ENCODE data around the gene ASIC3.
"Not testable (repeated sequence)": the region's sequence is repeated elsewhere in the genome, so short reads cannot be mapped to it uniquely, and the experiment has no call there.

ASIC3 gene

DNA sequence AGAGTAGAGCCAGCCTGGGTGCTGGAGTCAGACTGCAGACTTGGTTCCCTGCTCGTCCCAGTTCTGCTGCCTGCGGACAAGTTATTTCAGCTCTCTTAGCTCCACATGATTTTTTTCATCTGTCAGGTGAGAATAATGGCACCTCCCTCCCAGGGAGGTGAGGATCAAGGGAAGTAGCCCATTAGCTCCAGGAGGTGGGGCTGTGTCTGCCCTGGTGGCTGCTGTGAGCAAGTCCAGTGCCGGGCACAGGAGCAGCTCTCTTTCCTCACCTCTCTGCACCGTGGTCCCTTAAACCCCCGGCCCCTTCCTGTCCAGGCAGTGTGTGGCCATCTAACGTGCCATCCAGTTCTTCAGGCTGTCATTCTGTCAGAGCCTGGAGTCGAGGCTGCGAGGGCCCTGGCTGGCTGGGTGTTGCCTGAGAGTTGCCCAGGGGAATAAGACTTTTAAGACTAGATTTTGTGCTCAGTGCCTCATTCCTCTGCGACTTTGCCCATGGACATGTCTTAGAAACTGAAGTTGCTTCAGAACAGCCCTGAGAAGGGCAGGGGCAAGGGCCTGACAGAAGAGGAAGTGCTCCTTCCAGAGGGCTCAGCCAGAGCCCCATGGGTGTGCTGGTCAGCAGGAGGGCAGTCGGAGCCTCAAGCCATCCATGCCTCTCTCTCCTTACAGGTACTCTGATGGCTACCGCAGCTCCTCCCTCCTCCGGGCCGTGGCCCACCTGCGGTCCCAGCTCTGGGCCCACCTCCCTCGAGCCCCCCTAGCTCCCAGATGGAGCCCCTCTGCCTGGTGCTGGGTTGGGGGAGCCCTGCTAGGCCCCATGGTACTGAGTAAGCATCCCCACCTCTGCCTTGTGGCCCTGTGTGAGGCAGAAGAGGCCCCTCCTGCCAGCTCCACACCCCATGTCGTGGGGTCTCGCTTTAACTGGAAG is 15.1 kb upstream of the ASIC3 start:
- DNase-seq = no peak

DNA sequence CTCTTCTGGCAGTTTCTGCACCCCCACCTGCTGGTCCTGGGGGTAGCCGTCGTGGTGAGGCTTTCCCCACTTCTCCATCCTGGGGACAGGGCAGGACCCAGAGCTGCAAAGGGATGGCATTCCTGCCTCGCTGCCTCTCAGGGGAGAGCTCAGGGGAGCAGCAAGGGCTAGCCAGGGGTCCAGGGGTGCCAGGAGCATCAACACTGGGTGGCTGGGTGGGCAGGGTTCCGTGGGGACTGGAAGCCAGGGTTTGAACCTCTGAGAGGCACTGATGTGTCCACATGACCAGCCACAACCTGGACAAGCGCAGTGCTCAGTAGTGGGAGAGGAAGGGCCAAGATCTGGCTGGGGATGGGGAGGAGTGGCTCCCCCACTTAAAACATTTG is 14.5 kb upstream of the ASIC3 start:
- no peak for DNase-seq

DNA sequence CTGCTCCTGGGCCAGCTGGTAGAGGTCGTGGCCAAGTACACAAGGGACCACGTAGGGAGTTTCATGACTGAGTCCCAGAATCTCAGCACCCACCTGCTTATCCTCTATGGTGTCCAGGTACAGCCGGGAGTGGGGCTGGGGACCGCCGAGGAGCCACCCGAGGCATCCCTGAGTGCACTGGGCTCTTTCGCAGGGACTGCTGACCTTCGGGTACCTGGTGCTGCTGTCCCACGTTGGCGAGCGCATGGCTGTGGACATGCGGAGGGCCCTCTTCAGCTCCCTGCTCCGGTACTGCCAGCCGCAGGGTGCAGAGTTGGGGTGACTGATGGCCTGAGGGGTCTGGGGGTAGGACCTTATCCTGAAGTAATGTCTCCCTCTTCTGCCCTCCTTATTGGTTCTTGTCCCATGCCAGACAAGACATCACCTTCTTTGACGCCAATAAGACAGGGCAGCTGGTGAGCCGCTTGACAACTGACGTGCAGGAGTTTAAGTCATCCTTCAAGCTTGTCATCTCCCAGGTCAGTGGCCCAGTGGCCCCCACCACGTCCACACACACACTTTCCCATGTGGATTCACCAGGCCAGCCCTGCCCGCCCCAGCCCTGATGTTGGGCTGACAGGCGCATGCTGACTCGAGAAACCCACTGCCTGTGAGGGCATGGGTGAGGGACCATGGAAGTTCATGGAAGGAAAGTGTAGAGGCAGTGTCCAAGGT is 13.9 kb upstream of the ASIC3 start:
- no peak for DNase-seq

DNA sequence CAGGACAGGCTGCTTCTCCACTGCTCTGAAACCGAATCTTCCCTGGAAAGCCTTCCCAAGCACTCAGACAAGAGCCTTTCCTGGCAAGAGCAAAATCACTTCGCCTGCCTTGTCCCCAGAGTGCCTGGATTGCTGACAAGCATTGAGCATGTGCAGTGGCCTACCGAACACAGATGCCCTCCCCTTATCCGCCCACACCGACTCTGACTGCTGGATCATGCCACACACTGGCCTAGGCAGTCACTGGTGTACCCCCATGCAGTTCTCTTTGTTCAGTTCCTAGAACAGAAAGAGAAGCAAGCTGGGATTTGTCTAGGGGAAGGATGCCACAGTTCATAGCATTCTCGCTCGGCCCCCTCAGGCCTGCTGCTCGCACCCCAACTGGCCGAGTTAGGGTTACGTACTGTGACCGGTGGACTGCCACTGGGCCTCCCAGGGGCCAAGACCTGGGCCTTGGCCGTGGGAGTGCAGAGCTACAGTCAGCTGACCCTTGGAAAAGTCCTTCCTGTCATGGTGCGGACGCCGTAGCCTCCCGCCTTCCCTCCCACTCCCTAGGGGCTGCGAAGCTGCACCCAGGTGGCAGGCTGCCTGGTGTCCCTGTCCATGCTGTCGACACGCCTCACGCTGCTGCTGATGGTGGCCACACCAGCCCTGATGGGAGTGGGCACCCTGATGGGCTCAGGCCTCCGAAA is 13.2 kb upstream of the ASIC3 start:
- peak in 2 of 51 donors; percentile 36 to 48 for DNase-seq

DNA sequence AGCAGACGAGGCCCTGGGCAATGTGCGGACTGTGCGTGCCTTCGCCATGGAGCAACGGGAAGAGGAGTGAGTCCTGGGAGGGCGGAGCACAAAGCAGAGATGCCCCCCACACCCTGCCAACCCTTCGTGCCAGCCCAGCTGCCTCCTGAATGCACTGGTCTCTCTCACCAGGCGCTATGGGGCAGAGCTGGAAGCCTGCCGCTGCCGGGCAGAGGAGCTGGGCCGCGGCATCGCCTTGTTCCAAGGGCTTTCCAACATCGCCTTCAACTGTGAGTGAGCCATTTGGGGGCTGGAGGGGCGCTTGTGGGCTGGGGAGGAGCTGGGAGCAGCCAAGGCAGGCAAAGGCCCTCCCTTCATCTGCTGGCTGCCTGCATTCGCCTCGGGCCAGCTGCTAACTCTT is 12.4 kb upstream of the ASIC3 start:
- no peak for DNase-seq

DNA sequence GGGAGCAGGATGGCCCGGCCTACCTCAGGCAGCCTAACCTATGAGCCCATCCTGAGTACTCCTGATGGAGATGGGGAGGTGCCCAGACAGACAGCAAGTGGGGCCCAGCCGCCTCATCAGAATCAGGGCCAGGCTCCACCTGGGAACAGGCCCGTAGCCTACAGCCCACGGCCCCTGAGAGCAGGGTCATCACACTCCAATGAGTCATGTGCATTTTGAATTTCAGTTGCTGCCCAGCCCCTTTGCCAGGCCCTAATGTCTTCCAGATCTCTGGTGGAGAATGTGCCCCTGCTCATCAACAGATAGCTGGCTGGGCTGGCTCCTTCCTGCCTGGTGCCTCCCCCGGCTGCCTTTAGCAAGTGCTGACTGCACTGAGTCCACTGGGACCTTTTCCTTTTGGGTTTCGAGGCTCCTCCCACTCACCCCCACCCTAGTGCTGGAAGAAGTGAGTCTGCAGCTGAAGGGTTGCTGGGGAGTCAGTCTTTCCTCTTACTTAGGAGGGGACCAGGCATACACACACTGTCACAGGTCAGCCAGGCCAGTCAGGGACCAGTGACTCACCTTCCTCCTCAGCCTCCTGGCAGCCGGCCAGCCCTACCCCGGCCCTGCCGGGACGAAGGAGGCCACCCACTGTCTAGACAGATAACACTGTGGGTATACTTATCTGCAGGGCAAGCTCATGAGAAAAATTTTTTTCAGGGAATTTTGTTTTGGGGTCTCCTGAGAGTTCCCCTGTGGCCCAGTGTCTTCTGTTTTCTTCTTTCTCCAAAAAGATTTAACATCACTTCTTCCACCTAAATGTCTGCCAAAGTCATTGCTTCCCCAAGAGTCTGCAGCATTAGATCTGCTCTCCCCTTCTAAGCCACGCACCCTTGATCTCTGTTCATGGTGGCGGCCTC is 9.1 kb upstream of the ASIC3 start:
- peak in 2 of 51 donors; percentile 9 to 38 for DNase-seq

DNA sequence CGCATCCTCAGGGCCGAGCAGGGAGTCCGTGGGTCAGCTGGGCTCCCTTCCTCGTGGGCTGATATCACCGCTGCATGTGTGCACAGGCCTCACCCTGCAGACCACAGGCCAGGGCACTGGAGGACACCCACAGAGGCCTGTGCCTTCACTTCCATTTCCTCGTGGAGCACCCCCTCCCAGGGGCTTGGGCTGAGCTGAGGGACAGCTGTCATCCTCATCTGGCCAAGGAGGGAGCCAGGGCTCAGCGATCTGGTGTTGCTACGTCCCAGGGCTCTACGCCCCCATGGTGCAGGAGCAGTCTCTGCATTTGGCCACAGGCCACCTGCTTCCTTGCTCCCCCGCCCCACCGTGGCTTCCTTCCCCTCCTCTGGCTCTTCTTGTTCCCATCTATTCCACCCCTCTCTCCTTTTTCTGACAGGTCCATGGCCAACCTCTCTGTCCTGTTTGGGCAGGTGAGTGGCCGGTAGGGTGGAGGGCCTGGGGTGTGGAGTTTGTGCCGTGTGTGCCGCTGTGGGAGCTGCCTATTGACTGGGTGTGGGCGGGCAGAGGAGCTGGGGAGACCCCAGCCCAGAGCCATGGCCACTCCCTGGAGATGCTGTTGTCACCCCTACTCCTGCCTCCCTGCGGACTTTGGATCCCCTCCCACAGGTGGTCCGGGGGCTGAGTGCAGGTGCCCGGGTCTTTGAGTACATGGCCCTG is 8.3 kb upstream of the ASIC3 start:
- no peak for DNase-seq

DNA sequence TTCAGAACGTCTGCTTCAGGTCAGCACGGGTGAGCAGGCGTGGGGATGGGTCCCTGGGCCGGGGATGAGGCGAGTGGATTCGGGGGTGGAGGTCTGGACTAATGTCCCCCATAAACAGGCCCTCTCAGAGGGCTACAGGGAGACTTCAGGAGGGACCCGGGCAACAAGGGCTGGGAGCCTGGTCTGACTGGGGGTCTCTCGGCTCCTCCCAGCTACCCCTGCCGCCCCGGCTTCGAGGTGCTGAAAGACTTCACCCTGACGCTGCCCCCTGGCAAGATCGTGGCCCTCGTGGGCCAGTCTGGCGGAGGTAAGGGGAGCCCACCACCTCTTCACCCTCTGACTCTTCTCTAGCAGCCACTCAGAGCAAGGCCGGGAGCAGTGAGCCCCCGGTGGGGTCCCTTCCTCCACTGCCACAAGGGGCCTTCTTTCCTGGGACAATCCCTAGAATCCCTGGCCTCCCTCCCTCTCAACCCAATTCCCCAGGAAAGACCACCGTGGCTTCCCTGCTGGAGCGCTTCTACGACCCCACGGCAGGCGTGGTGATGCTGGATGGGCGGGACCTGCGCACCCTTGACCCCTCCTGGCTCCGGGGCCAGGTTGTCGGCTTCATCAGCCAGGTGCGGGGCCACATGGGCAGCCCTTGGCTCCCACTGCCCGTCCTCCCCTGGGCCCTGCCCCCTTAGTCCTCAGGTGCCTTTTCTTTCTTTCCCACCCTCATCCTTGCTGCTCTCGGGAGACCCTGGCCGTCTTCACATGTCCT is 7.5 kb upstream of the ASIC3 start:
- no peak for DNase-seq

DNA sequence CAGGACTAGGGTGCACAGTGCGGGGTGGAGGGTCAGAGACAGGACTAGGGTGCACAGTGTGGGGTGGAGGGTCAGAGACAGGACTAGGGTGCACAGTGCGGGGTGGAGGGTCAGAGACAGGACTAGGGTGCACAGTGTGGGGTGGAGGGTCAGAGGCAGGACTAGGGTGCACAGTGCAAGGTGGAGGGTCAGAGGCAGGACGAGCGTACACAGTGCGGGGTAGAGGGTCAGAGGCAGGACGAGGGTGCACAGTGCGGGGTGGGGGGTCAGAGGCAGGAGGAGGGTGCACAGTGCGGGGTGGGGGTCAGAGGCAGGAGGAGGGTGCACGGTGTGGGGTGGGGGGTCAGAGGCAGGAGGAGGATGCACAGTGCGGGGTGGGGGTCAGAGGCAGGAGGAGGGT is 4.9 kb upstream of the ASIC3 start:
- DNase-seq = not testable (repeated sequence)

DNA sequence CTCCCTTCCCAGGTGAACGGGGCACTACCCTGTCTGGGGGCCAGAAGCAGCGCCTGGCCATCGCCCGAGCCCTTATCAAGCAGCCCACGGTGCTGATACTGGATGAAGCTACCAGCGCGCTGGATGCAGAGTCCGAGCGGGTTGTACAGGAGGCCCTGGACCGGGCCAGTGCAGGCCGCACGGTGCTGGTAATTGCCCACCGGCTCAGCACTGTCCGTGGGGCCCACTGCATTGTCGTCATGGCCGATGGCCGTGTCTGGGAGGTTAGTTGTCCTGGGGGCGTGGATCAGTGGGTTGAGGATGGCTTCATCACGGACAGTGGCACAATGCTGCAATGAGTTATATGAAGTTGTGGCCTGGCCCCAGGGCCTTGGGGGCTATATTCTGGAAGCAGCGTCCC is 4.4 kb upstream of the ASIC3 start:
- DNase-seq = no peak

DNA sequence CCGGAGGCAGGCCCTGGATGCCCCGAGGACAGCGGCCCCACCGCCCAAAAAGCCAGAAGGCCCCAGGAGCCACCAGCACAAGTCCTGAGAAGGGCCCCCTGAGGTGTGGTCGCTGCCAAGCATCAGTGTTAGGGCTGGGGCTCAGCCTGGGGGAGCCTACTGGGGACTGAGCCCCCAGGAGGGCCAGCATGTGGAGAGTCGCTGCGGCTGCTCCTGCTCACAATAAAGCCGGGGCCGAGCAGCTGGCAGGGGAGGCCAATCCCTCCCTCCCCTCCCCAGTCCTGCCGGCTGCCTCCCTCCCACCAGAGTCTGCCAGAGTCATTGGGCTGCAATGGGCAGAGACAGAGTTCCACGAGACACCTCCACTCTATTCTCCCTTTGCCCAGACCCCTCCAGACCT is 3.1 kb upstream of the ASIC3 start:
- no peak for DNase-seq

DNA sequence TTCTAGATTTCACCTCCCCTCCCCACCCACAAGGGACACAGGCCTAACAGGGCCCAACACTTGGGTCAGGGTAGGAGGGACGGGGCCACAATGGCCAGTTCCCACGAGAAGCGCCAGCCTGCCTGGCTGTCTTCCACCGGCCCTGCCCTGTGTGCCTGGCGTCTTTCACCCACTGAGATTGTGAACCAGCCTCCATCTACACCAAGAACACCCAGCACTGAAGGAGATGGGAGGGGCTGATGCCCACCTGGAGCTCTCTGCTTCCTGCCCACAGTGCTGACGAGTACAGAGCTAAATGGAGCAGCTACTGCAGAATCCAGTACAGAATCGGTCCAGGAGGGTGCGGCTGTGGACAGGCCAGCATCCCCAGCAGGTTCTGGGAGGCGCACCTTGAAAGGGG is 2.4 kb upstream of the ASIC3 start:
- DNase-seq = peak in 1 of 51 donors; percentile 6

DNA sequence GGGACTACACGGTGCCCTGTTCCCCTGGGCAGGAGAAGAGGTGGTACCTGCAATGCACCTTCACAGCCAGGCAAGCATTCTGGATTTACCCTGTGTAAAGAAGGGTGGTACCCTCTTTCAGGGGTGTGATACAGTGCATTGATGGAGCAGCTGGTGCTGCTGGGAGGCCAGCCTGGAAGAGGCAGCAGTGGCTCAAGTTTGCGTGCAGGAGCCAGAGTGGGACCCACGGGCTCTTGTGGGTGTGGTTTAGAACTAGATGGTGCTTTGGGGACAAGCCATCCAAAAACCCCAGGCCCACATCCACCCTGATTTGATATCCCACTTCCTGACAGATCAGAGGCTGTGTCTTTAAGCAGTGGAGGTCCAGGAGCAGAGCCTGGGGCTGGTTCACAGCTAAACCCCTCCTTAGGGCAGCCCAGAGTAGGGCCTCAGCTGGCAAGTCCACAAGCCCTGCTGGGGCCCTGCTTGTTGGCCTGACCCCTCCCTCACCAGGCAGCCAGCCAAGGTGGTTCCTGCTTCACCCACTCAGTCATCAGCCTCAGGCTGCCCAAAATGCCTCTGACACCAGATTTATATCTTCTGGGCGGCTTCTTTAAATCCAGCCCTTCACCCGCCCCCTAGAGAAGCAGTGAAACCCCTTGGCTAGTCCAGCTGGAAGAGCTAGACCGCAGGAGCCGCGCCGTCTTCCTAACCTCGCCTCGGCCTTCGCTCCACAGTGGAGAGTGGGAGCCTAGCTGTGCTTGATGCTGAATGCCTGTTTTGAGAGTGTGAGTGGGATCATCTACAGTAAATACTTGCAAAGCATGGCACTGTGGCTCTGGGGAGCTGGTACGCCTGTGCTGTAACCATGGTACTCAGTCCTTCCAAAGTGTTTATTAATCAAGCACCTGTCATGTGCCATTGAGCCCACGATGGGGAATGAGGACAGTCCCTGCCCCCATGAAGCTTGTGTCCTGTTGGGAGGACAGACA is 1.4 kb upstream of the ASIC3 start:
- DNase-seq = peak in 7 of 51 donors; percentile 10 to 44 (median 21)

DNA sequence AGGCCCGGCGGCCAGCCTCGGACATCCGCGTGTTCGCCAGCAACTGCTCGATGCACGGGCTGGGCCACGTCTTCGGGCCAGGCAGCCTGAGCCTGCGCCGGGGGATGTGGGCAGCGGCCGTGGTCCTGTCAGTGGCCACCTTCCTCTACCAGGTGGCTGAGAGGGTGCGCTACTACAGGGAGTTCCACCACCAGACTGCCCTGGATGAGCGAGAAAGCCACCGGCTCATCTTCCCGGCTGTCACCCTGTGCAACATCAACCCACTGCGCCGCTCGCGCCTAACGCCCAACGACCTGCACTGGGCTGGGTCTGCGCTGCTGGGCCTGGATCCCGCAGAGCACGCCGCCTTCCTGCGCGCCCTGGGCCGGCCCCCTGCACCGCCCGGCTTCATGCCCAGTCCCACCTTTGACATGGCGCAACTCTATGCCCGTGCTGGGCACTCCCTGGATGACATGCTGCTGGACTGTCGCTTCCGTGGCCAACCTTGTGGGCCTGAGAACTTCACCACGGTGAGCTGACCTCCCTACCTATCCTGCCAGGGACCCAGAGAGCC is 656 bp downstream of the ASIC3 start:
- DNase-seq = no peak

DNA sequence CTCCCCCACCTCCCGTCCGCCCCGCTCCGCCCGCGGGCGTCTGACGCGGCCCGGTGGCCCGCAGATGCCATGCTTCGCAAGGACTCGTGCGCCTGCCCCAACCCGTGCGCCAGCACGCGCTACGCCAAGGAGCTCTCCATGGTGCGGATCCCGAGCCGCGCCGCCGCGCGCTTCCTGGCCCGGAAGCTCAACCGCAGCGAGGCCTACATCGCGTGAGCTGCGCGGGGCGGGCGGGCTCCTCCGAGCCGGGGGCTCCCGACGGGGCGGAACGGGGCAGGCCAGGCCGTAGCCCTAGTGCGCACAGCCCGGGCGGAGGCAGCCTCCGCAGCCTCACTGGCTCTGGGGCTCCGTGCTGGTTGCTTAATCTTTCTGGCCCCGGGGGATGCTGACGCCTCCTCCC is 2.8 kb downstream of the ASIC3 start:
- DNase-seq = peak in 20 of 51 donors; percentile 14 to 58 (median 30)

DNA sequence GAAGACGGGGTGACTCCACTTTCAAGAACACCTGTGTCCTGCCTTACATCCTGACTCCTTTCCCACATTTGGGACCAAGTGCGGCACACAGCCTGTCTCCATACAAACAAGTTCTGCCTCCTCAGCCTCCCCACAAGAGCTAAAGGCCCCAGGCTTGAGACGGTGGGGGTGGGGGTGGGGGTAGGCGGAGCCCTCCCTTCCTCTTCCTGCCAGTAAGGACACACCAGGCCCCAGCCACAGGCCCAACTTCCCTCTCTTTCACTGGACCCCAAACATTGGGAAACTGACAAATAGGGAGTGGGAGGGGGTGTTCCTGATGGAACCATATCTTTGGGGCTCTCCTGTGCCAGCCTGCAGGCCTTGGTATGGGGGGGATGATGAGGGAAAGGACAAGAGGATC is 4.8 kb downstream of the ASIC3 start:
- no peak for DNase-seq

DNA sequence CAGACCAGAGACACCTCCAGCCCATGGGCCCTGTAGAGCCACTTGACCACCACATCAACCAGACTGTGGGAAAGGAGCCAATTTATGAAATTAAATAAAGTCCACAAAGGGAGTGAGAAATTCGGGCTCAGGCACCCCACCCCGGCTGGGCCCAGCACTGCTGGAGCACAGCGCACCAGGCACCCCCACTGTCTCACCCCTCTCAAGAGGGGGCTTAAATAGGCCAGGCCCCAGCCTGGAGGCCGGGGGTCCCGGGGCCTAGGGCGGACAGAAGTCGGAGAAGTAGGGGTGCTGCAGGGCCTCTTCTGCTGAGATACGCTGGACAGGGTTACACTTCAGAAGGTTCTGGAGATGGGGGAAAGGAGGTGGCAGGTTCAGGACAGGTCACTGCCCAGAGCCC is 5.4 kb downstream of the ASIC3 start:
- no peak for DNase-seq

DNA sequence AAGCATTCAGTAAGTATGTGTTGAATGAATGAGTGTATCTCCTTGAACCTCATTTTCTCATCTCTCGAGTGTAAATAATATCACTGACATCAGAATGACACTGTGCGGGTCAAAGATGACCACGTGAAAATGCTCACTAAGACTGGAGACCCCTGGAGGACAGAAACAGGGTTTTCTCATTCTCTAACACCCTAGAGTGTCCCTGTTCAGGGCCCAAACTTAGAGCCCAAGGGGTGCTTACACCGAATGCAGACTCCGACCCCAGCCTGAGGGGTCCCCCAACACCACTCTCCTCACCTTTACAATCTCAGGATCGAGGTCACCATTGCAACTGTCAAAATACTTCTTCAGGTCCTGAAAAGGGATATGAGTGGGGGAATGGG is 7.9 kb downstream of the ASIC3 start:
- no peak for DNase-seq

All from hypothalamus (tissue), 51 donors.